Measurements from ENCODE around the gene MRPL4. TPM values are rescaled to one million over a fixed set of nuclear protein-coding genes. Genes with fewer than 3 reads are reported as not detected.
A peak's percentile ranks its signal among the peaks of the same experiment; 100 is the strongest.

MRPL4 gene
- total and polyA plus RNA-seq, 8 donors, result 16.1 to 314 (median 52.4) TPM

DNA sequence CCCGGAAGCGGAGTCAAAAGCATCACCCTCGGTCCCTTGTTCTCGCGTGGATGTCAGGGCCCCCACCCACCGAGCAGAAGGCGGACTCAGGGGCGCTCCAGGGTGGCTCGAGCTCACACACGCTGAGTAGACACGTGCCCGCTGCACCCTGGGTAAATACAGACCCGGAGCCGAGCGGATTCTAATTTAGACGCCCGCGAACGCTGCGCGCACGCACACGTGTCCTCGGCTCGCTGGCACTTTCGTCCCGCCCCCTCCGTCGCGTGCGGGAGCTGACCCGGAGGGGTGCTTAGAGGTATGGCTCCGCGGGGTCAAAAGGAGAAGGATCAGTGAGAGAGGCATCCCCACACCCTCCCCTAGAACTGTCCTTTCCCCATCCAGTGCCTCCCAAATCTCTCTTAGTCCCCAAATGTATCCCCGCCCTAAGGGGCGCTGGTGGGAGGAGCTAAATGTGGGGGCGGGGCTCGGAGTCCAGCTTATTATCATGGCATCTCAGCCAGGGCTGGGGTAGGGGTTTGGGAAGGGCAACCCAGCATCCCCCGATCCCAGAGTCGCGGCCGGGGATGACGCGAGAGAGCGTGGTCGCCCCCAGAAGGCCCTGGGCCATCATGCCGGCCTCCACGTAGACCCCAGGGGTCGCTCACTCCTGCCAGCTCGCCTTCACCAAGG, 37.3 kb downstream of the MRPL4 start:
- DNase-seq, result peak; percentile 37 to 79
- 0 to 2% (median 1%) methylated on average over 21 to 50 of the region's 50 CpGs for WGBS, 5 donors
- intact Hi-C loops (cut with DNase I; ENCODE audit: low total_unique reads), result no loop called here
- Histone ChIP-seq H3K4me1 (peaks cover 53 to 84% (median 79%) of the 10 kb centered on the region in 4 donors), H3K9me3 (no peaks in the 10 kb centered on the region), H3K27ac (no peak overlapping the region), H3K27me3 (peaks cover 32 to 92% (median 76%) of the 10 kb centered on the region in 3 donors), H3K36me3 (peaks cover 3 to 19% (median 17%) of the 10 kb centered on the region in 4 donors), H3K4me3 (peak overlapping the region; percentile 29 to 51 (median 34))
- no peak for TF ChIP-seq POLR2A (IDR thresholded peaks at IDR 0.05)
- TF ChIP-seq POLR2AphosphoS5 (IDR thresholded peaks at IDR 0.05), result no peak
- TF ChIP-seq EP300 (IDR thresholded peaks at IDR 0.05), result no peak
- TF ChIP-seq, protein P1, sequence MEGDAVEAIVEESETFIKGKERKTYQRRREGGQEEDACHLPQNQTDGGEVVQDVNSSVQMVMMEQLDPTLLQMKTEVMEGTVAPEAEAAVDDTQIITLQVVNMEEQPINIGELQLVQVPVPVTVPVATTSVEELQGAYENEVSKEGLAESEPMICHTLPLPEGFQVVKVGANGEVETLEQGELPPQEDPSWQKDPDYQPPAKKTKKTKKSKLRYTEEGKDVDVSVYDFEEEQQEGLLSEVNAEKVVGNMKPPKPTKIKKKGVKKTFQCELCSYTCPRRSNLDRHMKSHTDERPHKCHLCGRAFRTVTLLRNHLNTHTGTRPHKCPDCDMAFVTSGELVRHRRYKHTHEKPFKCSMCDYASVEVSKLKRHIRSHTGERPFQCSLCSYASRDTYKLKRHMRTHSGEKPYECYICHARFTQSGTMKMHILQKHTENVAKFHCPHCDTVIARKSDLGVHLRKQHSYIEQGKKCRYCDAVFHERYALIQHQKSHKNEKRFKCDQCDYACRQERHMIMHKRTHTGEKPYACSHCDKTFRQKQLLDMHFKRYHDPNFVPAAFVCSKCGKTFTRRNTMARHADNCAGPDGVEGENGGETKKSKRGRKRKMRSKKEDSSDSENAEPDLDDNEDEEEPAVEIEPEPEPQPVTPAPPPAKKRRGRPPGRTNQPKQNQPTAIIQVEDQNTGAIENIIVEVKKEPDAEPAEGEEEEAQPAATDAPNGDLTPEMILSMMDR (IDR thresholded peaks at IDR 0.05), result no peak

DNA sequence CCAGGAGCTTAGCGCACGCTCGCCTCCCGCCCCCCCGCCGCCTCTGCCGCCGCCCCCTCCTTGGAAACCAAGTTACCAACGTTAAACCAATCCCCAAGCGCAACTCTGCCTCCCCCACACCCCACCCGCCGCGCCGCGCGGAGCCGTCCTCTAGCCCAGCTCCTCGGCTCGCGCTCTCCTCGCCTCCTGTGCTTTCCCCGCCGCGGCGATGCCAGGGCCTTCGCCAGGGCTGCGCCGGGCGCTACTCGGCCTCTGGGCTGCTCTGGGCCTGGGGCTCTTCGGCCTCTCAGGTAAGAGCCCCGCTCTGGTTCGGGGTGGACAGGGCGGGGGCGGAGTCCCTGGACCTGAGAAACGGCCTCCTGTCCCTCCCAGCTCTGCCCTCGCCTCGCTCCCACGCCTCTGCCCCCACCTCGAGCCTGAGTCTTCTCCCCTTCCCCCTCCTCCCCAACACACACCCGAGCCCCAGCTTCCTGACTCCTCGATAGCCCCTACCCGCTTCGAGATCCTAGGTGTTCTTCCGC, 37.9 kb downstream of the MRPL4 start, which contains the start of gene ICAM5:
ICAM5 (plus strand) TSS at position 117 of the 521 bp plus-strand sequence; CDS start at position 209, 92 bp downstream.
- intact Hi-C loops (cut with DNase I; ENCODE audit: low total_unique reads), result no loop called here
- no peak for DNase-seq
- Histone ChIP-seq H3K27ac (no peak within 1 kb of the TSS), H3K27me3 (peaks cover 37 to 92% (median 82%) of the 10 kb centered on the region in 3 donors), H3K4me3 (peak within 1 kb of the TSS; percentile 33 to 51 (median 43)), H3K9me3 (no peaks in the 10 kb centered on the region), H3K36me3 (peaks cover 0 to 13% (median 11%) of the 10 kb centered on the region in 4 donors), H3K4me1 (peaks cover 53 to 89% (median 83%) of the 10 kb centered on the region in 4 donors)
- 0 to 3% (median 1%) methylated on average over 16 to 45 of the region's 45 CpGs for WGBS, 5 donors
- TF ChIP-seq EP300 (IDR thresholded peaks at IDR 0.05) (no peak), POLR2A (IDR thresholded peaks at IDR 0.05) (no peak), POLR2AphosphoS5 (IDR thresholded peaks at IDR 0.05) (no peak)
- TF ChIP-seq, protein P1 (IDR thresholded peaks at IDR 0.05), result no peak

DNA sequence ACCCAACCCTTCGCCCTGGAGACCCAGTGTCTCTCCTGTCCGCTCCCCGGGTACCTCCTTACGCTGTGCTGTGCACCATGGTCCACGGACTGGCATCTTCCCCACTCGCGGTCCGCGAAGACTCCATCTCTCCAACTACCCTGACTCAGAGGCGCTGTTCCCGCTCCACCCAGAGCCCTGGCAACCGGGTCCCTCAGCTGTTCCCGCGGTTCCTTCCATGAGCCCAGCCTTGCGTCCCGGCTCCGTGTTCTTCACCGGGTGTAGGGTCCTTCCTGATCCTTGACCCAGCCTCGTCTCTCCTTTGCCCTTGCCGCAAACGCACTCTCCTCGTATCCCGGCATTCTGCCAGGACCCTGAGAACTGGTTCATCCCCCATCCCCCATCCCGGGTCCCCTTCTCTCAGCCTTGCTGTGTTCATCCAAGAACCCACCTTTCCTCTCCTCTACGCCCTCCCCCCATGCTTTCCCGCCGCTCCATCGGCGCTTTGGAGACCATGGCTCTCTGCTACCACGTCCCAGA, 38.4 kb downstream of the MRPL4 start:
- 1 to 2% (median 2%) methylated on average over 30 of the region's 30 CpGs for WGBS, 5 donors
- TF ChIP-seq POLR2AphosphoS5 (IDR thresholded peaks at IDR 0.05) (no peak), EP300 (IDR thresholded peaks at IDR 0.05) (no peak), POLR2A (IDR thresholded peaks at IDR 0.05) (no peak)
- TF ChIP-seq, protein P1 (IDR thresholded peaks at IDR 0.05), result no peak
- intact Hi-C loops (cut with DNase I; ENCODE audit: low total_unique reads), result no loop called here
- no peaks in the 10 kb centered on the region for H3K9me3 ChIP-seq
- H3K4me3 ChIP-seq, result peak overlapping the region; percentile 33 to 51 (median 43)
- H3K4me1 ChIP-seq, result peaks cover 59 to 94% (median 88%) of the 10 kb centered on the region in 4 donors
- no peak for DNase-seq
- H3K36me3 ChIP-seq, result peaks cover 0 to 8% (median 6%) of the 10 kb centered on the region in 4 donors
- H3K27ac ChIP-seq, result no peak overlapping the region
- peaks cover 41 to 92% (median 87%) of the 10 kb centered on the region in 3 donors for H3K27me3 ChIP-seq

DNA sequence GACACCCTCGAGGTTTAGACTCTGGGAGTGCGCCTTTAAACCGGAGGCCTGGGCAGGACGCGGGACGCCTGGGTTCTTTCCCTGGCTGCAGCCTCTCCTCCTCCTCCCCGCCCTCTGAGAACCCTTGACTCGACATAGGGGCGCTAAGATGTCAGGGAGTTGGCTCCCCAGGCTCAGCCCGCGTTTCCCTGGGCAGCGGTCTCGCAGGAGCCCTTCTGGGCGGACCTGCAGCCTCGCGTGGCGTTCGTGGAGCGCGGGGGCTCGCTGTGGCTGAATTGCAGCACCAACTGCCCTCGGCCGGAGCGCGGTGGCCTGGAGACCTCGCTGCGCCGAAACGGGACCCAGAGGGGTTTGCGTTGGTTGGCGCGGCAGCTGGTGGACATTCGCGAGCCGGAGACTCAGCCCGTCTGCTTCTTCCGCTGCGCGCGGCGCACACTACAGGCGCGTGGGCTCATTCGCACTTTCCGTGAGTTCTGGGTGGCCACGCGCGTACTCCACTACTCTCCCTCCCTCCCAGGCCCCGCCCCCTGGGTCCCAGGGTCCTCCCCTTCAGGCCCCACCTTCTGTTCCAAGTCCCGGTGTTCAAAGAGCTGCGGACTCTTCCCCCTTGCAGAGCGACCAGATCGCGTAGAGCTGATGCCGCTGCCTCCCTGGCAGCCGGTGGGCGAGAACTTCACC, 39.0 kb downstream of the MRPL4 start:
- Histone ChIP-seq H3K4me1 (peaks cover 62 to 97% (median 93%) of the 10 kb centered on the region in 4 donors), H3K4me3 (peak overlapping the region; percentile 33 to 51 (median 43)), H3K27ac (peak overlapping the region in 2 of 5 donors; percentile 11 to 34), H3K36me3 (peaks cover 0 to 2% (median under 1%) of the 10 kb centered on the region in 4 donors), H3K9me3 (no peaks in the 10 kb centered on the region), H3K27me3 (peaks cover 45 to 97% (median 93%) of the 10 kb centered on the region in 3 donors)
- 1 to 2% (median 1%) methylated on average over 18 to 57 of the region's 57 CpGs for WGBS, 5 donors
- intact Hi-C loops (cut with DNase I; ENCODE audit: low total_unique reads), result no loop called here
- peak; percentile 48 to 70 for DNase-seq
- no peak for TF ChIP-seq POLR2A (IDR thresholded peaks at IDR 0.05)
- no peak for TF ChIP-seq EP300 (IDR thresholded peaks at IDR 0.05)
- TF ChIP-seq, protein P1 (IDR thresholded peaks at IDR 0.05), result no peak
- TF ChIP-seq POLR2AphosphoS5 (IDR thresholded peaks at IDR 0.05), result no peak
